Hematopoietic multipotent progenitor cell treated with erythropoietin and hydrocortisone succinate and interleukin-3 and kit ligand, for 8 days (in vitro differentiated cells): ENCODE measurements around the gene GPR161.
A peak's percentile ranks its signal among the peaks of the same experiment; 100 is the strongest.

Experiments
- DNase-seq: peaks from one replicate; pipeline ENCODE4 v3.0.0-alpha.2; 2015

The GPR161 gene

DNA sequence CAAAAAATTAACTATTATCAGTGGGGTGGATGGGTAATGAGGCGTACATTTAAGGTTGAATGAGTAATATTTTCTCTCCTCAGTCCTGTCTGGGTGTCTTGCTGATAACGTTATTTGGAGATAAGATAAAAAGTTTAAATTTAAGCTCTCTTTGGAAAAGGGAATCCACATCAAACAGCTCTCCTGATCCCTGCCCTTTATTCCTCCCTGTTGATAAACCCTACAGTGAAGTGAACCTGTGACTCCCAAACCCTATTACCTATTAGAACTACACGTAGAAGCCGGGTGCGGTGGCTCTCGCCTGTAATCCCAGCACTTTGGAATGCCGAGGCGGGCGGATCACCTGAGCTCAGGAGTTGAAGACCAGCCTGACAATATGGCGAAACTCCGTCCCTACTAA, 9.9 kb upstream of the GPR161 start:
- DNase-seq, result no peak

DNA sequence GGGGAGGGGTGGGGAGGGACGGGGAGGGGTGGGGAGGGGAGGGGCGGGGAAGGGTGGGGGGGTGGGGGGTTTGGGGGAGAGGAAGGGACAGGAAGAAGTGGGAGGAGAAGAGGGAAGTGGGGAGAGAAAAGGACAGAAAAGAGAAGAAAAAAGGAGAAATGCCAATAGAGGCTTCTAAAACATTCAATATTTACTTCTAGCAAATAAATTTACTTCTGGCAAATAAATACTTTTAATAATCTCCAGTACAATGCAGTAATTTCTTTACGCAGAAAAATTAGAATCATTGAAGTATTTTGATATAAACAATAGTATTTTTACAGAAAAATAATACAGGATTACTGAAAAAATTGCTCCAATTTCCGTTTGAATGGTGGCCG, 9.4 kb upstream of the GPR161 start:
- no peak for DNase-seq

DNA sequence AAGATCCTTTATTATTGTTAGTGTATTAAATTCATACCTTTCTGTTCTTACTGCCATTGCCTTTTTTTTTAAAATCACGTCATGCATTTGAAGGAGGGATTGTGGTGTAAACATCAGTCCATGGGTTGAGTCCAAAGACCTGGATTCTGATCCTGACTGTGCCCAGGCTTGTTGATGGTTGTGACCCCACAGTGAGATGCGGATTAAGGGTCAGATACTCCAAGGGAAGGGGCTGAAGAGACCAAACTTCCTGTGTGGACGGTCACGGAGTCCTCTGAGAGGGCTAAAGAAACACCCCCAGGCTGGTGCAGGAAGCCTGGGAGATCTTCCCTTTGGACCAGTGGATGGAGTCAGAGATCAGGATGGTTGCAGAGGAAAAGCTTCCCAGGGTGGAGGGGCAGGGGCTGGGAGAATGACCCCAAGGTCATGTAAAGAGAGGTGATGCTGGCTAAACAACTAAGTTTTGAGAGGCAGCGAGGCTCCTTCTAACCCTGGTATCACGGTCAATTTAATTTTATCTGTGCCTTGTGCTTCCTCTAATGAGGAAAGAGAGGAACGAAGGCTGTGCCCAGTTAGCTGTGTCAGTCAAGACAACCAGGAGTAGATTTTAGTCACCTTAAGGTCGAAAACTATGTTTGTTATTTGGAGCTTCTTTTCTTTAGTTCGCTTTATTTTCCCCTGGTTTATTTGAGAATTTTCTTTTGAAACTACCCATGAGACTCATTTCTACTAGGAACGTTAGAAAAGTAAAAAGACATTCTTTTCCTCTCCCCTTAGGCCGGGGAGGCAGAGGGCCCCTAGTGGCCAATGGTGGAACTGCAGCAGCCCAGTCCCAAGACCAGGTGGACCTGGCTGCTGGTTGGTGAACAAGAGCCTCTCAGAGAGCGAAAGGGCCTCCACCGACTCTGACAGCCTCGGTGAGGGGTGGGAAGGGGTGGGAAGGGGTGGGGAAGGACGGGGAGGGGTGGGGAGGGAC, 8.7 kb upstream of the GPR161 start:
- DNase-seq, result peak; percentile 92

DNA sequence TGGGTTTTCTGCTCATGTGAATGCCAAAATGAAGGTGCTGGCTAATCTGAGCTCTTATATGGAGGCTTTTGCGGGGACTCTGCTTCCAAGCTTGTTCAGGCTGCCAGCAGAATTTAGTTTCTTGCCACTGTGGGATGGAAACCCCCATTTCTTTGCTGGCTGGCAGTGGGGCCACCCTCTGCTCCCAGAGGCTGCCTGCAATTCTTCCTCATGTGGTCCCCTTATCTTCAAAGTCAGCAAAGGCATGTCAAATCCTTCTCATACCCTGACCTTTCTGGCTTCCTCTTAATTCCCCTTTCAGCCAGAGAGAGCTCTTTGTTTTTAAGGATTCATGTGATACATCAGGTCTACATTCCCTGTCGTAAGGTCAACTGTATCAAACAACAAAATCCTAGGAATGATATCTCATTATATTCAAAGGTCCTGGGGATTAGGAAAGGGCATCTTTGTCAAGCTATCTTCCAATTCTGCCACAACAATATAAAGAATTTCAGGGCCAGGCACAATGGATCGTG, 5.2 kb upstream of the GPR161 start:
- DNase-seq, result no peak

DNA sequence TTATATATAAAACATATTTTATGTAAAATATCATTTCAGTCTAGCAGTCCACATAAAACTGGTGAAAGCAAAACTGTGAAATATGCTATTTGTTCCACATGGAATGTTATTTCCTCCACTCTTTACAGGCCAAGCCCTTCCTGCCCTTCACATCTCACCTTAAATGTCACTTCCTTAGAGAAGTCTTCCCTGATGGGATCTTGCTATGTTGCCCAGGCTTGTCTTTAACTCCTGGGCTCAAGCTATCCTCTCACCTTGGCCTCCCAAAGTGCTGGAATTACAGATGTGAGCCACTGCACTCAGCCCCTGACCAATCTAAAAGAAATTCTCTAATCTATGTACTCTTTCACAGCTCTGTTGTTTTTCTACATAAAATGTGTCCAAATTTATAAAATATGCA, 2.3 kb upstream of the GPR161 start:
- no peak for DNase-seq

DNA sequence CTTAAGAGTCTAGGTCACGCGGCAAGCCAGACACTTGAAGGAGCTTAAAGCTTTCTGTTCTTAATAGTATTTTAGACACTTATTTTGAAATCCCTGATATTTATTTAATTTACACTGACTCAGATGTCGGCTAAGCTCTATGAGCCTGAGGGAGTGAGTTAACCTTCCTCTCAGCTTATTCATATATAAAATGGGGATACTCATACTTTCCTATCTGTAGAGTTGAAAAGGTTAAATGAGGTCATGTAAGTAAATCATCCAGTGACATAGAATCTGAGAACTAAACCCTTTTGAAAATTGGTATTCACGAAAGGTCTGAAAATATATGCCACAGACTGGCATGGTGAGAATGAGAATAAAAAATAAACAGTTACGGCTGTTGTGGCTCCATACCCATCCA, 1.4 kb upstream of the GPR161 start:
- DNase-seq, result no peak

DNA sequence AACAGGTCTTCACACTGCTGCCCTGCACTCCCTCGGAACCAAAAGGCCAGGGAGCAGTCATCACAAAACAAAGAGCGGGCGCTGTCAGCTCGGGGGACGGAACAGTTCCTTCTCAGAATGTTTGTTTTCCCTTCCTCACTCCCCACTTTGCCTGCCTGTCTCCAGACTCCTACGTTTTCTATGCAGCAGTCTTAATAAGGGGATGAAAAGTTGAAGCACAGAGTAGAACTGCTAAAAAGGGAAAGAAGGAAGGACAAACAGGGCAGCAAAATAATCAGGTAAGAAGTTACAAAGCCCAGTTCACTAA, 738 bp upstream of the GPR161 start:
- no peak for DNase-seq

DNA sequence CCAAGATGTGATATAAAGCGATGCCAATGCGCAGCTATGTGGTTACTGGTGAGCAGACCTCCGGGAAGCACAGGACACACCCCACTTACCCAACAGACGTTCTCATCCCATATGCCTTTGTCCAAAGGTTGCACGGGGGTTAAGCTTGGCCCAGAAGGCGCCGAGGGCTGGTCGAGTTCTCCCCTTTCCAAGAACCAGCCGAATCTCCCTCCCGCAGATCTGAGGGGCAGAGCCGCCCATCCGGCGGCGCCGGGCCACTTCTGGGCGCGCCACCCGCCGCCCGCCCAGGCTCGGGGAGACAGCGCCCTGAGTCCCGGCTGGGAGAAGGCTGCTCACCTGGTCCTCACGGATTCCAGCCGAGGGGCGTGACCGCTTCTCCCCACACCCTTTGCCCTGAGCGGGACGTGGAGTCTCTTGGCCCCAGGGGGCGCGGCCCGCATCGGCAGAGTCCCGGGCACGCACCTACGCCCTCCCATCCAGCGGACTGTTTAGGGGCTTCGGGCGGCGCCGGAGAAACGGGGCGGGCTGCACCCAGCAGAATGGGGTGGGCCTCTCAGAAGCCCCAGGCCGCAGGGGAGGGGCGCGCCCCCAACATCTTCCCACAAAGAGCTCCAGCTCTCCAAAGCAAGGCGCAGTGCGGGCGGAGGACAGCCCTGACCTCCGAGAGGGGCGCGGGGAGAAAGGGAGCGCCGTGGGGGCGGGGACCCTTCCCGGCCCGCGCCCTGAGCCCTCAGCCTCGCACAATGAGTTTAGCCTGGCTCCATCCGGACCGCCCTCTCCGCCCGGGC, 615 bp downstream of the GPR161 start:
- DNase-seq, result peak; percentile 86

DNA sequence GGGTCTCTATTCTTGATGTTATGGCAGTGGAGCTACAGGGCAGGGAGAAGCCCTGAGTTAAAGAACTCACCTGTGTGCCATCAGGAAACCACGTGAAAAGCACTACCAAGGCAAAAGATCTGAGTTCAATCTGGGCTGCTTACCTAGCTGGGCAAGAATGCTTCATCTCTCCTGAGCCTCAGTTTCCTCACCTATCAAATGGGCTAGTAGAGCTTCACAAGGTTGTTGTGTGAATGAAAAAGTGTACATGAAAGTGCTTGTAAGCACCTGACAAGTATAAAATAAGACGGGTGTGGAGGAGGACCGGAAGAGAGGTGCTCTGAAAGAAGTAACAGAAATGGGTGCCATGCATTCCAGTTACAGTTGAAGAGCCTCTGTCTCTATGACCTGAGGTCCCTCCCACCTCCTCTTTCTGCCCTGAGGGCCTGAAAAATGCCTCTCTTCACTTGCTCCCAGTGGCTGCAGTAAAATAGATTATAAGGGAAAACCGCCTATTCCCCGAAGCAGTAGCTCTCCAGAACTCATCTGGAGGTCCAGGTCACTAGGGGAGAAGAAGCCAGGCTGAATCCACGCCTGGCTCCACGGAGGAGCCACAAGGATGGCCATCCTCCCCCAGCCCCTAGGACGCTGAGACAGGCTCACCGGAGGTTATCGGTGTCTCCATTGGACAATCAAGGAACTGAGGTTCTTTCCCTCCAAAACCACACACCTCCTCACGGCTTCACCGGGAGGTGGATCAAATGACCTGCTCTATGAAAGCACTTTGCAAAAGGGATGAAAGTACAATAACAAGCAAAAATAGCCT, 1.4 kb downstream of the GPR161 start:
- no peak for DNase-seq

DNA sequence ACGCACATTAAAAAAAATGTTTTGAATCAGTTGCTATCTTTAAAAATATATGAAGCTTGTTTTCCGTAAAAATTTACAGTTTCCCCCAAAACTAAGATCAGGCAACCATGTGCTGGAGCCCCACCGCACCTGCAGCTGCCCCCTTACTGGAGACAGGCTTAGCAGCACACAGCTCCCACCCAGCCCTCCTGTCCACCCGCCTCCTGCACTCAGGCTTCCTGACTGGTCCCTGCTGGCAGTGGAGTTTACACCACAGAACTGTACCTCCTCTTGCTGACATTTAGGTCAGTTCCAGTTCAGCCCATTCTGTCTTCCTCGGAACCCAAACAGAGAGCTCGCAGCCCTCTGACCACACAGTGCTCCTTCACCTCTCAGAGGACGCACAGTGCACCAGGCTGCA, 2.1 kb downstream of the GPR161 start:
- DNase-seq, result no peak

DNA sequence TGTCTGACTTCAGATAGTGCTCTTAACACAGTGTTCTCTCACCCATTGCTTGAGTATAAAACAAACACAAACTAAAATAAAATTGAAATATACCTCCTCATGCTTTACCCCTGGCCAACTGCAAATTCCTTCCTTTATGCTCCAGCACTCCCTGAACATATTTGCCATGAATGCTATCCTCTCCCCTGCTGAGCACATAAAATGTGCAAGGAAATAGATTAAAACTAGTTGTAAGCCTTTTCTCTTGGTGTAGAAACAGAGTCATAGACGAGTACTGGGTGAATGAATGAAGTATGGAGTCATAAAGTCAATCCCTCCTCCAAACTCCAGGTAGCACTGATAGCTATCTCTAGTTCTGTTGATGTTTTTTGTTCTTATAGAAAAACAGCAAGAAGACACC, 2.6 kb downstream of the GPR161 start:
- DNase-seq, result no peak

DNA sequence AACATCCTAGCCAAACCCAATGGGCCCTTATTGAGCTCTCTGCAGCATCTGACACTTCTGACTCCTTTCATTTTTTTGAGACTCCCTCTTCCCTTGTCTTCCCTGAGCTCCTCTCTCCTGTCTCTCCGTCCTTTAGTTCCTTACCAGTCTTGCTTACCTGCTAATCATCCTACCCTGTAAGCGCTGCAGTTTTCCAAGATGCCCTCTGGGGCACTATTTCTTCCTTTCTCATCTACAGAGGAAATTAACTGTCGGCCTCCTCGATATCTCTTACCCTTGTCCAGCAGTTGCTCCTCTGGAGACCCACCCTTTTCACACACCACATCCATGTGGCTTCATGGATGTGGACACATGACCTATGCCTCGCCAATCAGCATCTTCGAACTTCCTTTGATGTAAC, 6.8 kb downstream of the GPR161 start:
- DNase-seq, result no peak

DNA sequence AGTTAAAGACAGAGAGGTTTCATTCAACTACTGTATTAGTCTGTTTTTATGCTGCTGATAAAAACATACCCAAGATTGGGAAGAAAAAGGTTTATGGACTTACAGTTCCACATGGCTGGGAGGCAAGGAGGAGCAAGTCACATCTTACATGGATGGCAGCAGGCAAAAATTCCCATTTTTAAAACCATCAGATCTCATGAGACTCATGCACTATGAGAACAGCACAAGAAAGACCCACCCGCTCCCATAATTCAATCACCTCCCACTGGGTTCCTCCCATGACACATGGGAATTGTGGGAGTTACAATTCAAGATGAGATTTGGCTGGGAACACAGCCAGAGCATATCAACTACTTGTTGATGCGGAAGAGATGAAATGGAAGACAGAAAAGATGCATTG, 9.2 kb downstream of the GPR161 start:
- no peak for DNase-seq

DNA sequence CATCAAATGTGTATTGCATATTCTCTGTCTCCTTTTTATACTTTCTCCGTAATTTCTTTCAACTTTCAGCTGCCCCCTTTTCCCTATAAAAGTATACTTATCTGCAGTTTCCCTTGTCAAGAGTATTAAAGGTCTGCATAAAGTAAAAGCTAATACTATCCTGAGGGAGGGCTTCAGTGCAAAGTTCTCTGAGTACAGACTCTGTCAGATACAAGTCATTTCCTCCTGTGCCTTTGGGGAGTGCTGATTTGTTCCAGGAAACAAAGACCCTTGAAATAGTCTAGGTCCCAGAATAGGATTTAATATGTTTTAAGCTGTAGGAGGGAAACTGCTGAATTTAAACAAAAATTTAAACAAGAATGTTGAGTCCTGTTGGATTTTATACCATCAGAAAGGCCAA, 11.7 kb downstream of the GPR161 start:
- DNase-seq, result no peak

DNA sequence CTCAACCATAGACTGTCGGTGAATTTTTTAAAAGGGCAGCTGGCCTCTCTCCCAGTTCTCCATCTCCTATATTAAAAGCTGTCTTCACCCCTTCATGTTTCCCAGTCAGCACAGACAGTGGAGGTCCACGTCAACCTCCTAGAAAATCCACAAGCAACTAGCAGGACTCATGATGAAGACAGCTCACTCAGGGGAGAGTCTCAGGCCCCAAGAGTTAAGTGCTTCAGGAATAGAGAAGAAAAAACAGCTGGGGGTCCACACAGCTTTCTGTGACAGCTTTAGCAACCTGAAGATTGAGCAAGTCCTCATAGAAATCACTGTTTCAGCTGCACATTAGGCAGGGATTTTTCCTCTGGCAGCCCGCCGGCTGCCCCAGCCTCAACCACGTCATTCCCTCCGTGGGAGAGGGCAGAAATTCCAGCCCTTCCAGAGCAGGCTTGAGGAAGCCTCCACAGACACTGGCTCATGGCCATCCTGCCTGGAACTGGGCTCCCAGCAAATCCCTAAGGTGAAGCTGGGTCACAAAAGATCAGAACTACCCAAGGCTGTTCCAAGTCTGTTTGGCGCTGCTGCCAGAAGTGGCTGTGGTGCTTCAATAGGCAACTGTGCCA, 15.2 kb downstream of the GPR161 start:
- no peak for DNase-seq

DNA sequence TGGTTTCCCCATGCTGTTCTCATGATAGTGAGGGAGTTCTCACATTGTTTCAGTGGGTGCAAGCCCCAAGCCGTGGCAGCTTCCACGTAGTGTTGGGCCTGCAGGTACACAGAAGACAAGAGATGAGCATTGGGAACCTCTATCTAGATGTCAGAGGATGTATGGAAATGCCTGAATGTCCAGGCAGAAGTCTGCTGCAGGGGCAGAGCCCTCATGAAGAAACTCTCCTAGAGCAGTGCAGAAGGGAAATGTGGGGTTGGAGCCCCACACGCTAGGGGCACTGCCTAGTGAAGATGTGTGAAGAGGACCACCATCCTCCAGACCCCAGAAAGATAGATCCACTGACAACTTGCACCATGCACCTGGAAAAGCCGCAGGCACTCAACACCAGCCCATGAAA, 17.0 kb downstream of the GPR161 start:
- no peak for DNase-seq

DNA sequence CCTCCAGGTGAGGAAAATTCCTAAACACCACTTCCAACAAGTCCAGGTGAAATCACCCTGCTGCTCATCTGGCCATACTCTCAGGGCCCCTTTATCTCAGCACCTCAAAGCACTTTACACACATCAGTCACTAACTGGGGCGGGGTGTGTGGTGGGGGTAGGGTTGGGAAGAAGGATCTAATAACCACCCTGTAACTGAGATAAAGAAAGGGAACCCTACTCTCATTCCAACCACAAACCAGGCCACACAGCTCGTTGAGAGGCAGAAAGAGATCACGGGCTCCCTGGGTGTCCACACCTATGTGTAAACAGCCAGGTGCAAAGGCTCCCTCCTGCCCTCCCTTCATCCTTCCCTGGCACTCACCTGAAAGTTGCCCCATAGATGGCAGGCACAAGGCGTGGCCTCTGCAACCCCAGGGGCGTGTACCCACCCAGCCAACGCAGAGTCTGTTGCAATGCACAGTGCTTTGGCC, 20.4 kb downstream of the GPR161 start:
- DNase-seq, result no peak

DNA sequence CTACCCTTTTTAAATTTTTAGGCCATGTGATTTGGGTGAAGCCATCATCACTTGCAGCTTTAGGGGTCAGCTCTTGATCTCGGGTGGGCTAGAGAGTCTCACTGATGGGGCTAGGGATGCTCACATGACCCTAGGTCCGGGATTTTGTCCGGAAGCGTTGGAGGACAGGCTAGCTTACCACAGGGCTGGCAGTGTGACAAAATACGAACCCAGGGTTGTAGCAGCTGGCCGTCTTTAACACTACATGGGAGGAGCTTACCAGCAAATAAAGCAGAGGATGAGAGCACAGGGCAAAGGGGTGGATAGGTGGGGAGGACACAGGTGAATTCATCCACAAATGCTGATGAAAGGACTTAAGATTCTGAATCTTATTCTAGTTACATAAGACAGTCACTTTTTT, 21.9 kb downstream of the GPR161 start:
- DNase-seq, result no peak

DNA sequence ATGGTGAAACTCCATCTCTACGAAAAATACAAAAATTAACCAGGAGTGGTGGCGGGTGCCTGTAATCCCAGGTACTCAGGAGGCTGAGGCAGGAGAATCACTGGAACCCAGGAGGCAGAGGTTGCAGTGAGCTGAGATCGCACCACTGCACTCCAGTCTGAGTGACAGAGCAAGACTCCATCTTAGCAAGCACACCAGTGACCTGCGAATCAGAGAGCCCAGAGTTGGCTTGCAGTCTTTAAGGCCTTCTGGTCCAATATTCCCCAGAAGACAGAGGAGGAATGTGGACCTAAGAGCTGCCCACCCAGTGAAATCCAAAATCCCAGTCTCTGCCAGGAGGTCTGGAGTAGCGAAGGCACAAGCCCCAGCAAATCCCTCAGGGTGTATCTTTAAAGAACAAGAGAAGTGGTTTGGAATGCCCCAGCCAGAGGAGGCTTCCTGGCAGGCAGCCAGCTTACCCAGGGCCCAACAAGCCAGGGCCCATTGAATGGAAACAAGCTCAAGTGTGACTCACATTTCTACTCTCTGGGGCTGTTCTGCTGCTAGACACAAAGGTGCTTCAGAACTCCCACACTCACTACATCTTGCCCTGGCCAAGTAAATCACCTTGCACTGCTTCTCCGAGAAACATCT, 23.9 kb downstream of the GPR161 start:
- DNase-seq, result peak; percentile 63

DNA sequence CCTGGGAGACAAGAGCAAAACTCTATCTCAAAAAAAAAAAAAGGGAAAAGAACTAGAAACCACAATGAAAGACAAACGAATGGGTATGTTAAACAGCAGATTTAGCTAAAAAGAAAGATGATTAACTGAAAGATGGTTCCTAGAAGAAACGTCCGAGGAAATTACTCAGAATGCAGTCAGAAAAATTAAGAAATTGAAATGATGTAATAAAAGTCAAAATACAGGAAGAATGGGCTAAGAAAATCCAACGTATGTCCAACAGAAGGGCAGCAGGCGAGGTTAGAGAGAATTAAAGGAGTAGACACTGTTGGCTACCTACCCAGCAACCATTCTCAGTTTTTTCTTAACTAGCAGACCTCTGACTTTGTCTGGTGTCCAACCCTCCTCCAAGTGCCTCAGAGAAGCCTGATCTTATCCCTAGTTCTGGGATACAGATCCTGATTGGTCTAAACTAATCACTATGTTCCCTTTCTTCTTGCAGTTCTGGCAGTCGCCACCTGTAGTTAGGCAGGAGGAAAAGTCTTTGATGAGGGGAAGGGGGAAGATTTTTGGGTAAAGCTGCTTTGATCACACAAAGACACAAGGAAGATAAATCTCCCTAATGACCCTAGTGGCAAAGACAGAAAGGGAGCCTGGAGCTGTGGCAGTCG, 25.7 kb downstream of the GPR161 start:
- no peak for DNase-seq

DNA sequence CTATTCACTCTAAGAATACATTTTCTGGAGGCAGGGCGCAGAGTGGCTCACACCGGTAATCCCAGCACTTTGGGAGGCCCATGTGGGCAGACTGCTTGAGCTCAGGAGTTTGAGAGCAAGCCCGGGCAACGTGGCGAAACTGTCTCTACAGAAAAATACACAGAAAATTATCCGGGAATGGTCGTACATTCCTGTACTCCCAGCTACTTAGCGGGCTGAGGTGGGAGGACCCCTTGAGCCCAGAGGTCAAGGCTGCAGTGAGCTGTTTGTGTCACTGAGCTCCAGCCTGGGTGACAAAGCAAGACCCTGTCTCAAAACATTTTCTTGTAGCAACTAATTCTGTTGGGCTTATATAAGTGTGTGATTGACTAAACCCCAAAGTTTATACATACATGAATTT, 30.5 kb downstream of the GPR161 start:
- no peak for DNase-seq

DNA sequence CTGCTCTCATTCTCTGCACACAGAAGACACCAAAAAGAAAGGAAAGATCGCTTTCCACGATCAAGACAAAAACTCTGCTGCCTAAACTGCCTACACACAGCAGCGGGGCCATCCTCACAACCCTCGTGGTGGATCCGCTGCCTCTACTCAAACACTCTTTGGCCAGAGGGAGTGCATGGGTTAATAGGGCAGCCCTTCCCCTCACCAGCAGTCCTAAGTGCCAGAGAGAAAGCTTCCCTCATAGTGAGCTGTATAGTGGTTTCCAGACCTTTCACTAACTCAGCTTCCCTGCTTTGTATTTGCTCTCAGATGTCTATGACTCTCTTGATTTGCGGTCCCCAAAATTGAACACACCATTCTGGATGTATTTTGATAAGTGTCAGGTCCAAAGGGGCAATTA, 30.9 kb downstream of the GPR161 start:
- no peak for DNase-seq
